KMS-11 (cell line): ENCODE results near the gene PRDM16.

Source experiments
- H2AFZ ChIP-seq: fragments of 200-600 bp; sonication (generic); 2 replicates; pipeline ENCODE4 v1.6.1; 2016; ENCODE audit warnings: antibody characterized with exemption, mixed run types, low read depth
- H3K27ac ChIP-seq: fragments of 200-600 bp; sonication (generic); 2 replicates; pipeline ENCODE4 v1.6.1; 2016; ENCODE audit warnings: mild to moderate bottlenecking, mixed run types
- H3K27me3 ChIP-seq: fragments of 200-600 bp; sonication (generic); 2 replicates; pipeline ENCODE4 v1.6.1; 2017; ENCODE audit warnings: mild to moderate bottlenecking, low read depth, mixed run types, moderate library complexity; ENCODE audit not compliant: insufficient read depth
- H3K36me3 ChIP-seq: fragments of 200-600 bp; sonication (generic); 2 replicates; pipeline ENCODE4 v1.6.1; 2017; ENCODE audit warnings: mild to moderate bottlenecking, mixed run types; ENCODE audit not compliant: insufficient read depth
- H3K4me1 ChIP-seq: fragments of 200-600 bp; sonication (generic); 2 replicates; pipeline ENCODE4 v1.6.1; 2016; ENCODE audit warnings: mild to moderate bottlenecking, low read depth, mixed run types; ENCODE audit not compliant: poor library complexity, severe bottlenecking
- H3K4me2 ChIP-seq: fragments of 200-600 bp; sonication (generic); 2 replicates; pipeline ENCODE4 v1.7.0; 2016; ENCODE audit warnings: mild to moderate bottlenecking, mixed run types
- H3K4me3 ChIP-seq: fragments of 200-600 bp; sonication (generic); IDR thresholded peaks from 2 replicates; pipeline ENCODE4 v1.6.1; 2017; ENCODE audit warnings: low read depth, low read length, mixed read lengths; ENCODE audit not compliant: insufficient read depth
- H3K79me2 ChIP-seq: fragments of 200-600 bp; sonication (generic); 2 replicates; pipeline ENCODE4 v1.6.1; 2016; ENCODE audit warnings: low read depth, mixed run types; ENCODE audit not compliant: insufficient read depth
- H3K9ac ChIP-seq: fragments of 200-600 bp; sonication (generic); 2 replicates; pipeline ENCODE4 v1.6.1; 2016; ENCODE audit warnings: mild to moderate bottlenecking, mixed run types
- H4K20me1 ChIP-seq: fragments of 200-600 bp; sonication (generic); 2 replicates; pipeline ENCODE4 v1.6.1; 2016; ENCODE audit warnings: mild to moderate bottlenecking, mixed run types; ENCODE audit not compliant: insufficient read depth
- TF ChIP-seq, protein P1 (sequence below): fragments of 200-600 bp; sonication (generic); conservative IDR thresholded peaks from 2 replicates; pipeline ENCODE4 v1.6.1; 2017; ENCODE audit warnings: low read depth, mild to moderate bottlenecking, antibody characterized with exemption, low read length, moderate library complexity, mixed read lengths

Gene PRDM16

DNA sequence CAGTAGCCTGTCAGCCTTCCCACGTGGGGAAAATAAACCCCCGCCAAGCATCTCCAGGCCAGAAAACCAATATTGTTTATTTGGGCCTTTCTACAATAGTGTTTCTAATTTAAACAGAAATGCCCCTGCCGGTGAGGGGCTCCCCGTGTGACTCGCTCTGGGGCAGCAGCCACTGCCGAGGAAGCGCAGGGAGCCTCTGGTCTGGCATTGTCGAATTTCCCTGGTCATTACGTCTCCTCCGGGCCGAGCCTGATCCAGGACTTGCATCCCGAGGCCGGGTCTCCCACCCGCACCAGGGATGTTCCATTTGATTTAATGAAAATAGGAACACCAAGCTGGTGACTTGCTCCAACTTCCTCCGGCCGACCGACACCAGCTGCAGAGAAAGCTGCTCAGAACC, 20.5 kb downstream of the PRDM16 start:
- Histone ChIP-seq H3K27me3 (peaks cover 70% of the 10 kb centered on the region), H3K36me3 (no peaks in the 10 kb centered on the region), H3K27ac (no peak overlapping the region), H3K4me3 (no peak overlapping the region), H3K4me2 (no peak overlapping the region), H4K20me1 (no peaks in the 10 kb centered on the region), H3K9ac (no peak overlapping the region), H2AFZ (no peak overlapping the region), H3K4me1 (no peaks in the 10 kb centered on the region), H3K79me2 (no peaks in the 10 kb centered on the region)
- TF ChIP-seq, protein P1, sequence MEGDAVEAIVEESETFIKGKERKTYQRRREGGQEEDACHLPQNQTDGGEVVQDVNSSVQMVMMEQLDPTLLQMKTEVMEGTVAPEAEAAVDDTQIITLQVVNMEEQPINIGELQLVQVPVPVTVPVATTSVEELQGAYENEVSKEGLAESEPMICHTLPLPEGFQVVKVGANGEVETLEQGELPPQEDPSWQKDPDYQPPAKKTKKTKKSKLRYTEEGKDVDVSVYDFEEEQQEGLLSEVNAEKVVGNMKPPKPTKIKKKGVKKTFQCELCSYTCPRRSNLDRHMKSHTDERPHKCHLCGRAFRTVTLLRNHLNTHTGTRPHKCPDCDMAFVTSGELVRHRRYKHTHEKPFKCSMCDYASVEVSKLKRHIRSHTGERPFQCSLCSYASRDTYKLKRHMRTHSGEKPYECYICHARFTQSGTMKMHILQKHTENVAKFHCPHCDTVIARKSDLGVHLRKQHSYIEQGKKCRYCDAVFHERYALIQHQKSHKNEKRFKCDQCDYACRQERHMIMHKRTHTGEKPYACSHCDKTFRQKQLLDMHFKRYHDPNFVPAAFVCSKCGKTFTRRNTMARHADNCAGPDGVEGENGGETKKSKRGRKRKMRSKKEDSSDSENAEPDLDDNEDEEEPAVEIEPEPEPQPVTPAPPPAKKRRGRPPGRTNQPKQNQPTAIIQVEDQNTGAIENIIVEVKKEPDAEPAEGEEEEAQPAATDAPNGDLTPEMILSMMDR = no peak

DNA sequence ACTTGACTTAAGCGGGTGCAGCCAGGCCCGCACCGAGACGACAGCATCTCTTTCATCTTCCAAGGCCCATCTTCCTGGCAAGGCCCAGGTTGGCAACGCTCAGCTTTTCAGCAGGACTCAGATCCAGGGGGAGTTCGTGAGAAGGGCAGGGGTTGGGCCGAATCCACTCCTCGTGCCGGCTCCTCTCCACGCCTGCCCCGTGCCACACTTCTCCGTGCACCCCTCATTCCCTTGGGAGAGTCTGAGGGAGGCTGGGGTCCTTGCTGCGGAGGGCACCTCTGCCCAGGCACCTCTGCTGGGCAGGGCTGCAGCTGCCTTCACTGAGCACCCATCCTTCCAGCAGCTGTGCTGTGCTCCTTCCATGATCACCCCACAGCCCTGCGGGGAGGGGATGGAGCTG, 22.3 kb downstream of the PRDM16 start:
- H3K4me3 ChIP-seq = no peak overlapping the region

DNA sequence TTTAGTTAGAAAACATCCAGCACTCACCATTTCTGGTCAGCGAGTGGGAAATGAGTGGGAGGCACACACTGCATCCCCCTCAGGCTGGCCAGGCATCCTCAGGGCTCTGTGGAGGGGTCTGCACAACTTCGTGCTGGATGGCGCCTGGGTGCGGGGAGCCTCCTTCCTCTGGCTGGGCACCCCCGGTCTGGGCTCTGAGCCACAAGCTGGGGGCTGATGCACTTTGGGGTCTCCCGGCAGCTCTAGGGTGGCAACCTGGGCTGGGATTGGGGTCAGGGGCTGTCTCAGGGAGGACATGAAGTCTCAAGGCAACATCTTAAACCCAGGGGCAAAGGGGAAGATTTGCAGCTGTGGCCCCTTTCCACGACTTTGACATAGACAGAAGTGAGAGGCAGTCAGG, 23.5 kb downstream of the PRDM16 start:
- no peak overlapping the region for H2AFZ ChIP-seq
- no peak overlapping the region for H3K4me2 ChIP-seq
- peaks cover 66% of the 10 kb centered on the region for H3K27me3 ChIP-seq
- H3K36me3 ChIP-seq = no peaks in the 10 kb centered on the region
- H4K20me1 ChIP-seq = no peaks in the 10 kb centered on the region
- no peaks in the 10 kb centered on the region for H3K4me1 ChIP-seq
- no peak overlapping the region for H3K27ac ChIP-seq
- H3K9ac ChIP-seq = no peak overlapping the region
- TF ChIP-seq, protein P1 = no peak
- H3K79me2 ChIP-seq = no peaks in the 10 kb centered on the region
- no peak overlapping the region for H3K4me3 ChIP-seq

More for the DNA sequence above, 22.3 kb downstream of the PRDM16 start:
- Histone ChIP-seq H3K9ac (no peak overlapping the region), H3K27me3 (peaks cover 72% of the 10 kb centered on the region), H3K36me3 (no peaks in the 10 kb centered on the region), H3K79me2 (no peaks in the 10 kb centered on the region), H3K27ac (no peak overlapping the region), H4K20me1 (no peaks in the 10 kb centered on the region), H2AFZ (no peak overlapping the region), H3K4me2 (no peak overlapping the region), H3K4me1 (no peaks in the 10 kb centered on the region)
- TF ChIP-seq, protein P1 = no peak

DNA sequence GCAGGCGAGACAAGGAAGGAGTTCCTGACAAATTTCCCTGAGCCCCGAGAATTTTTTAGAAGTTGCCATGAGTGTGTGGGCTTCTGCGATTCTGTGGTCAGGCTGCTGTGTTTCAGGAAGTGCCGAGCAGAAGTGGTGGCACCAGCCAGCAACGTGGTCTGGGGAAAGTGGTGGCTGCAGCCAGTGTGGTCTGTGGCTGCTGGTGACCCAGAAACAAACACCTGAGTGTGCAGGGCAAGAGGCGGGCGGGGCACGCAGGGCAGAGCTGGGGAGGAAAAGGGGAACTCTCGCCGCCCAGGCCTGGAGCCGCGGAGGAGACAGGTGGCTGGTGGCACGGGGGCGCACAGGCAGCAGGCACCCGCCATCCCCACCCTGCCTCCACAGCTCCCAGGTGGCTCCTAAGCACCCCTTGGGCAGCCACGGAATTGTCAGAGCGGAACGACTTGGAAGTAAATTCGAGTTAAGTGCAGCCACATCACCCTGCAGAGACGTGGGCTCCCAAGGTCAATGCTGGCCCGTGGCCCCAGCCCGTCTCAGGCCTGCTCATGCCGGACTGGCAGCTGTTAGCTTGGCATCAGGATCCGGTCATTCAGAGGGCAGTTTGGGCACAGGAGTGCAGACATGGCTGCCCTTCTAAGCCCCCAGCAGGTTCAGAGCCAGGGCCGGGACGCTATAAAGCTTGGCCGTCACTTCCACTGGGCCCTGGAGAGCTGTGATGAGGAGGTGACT, 25.1 kb downstream of the PRDM16 start:
- Histone ChIP-seq H3K4me1 (no peaks in the 10 kb centered on the region), H3K27ac (no peak overlapping the region), H3K4me3 (no peak overlapping the region), H3K79me2 (no peaks in the 10 kb centered on the region), H3K9ac (no peak overlapping the region), H3K36me3 (no peaks in the 10 kb centered on the region), H4K20me1 (no peaks in the 10 kb centered on the region), H3K4me2 (no peak overlapping the region), H2AFZ (no peak overlapping the region), H3K27me3 (peaks cover 57% of the 10 kb centered on the region)
- TF ChIP-seq, protein P1 = no peak
